Adrenal gland (tissue), 5 donors: ENCODE data around the gene MGMT.

ENCODE experiments used
- POLR2A ChIP-seq, 2 donors: fragments of 450-650 bp; IDR thresholded peaks; one replicate each; pipeline ENCODE4 v1.6.1; 2017; ENCODE audit warnings: antibody characterized with exemption in 2 of 2, mild to moderate bottlenecking in 2 of 2, moderate library complexity in 1 of 2
- TF ChIP-seq, protein P1 (sequence below), 6 experiments: fragments of 450-650 bp in 4 of 6; fragments of 200-600 bp in 2 of 6; sonication (generic) in 1 of 6; IDR thresholded peaks; 1 replicate in 5 of 6; 2 replicates in 1 of 6; pipeline versions ENCODE4 v1.5.1 to v1.8.0; 2016 to 2021; ENCODE audit warnings: antibody characterized with exemption in 6 of 6, mild to moderate bottlenecking in 2 of 6, moderate library complexity in 1 of 6
- donor health status: DM: no; HTN: no; CAD: no.

DNA sequence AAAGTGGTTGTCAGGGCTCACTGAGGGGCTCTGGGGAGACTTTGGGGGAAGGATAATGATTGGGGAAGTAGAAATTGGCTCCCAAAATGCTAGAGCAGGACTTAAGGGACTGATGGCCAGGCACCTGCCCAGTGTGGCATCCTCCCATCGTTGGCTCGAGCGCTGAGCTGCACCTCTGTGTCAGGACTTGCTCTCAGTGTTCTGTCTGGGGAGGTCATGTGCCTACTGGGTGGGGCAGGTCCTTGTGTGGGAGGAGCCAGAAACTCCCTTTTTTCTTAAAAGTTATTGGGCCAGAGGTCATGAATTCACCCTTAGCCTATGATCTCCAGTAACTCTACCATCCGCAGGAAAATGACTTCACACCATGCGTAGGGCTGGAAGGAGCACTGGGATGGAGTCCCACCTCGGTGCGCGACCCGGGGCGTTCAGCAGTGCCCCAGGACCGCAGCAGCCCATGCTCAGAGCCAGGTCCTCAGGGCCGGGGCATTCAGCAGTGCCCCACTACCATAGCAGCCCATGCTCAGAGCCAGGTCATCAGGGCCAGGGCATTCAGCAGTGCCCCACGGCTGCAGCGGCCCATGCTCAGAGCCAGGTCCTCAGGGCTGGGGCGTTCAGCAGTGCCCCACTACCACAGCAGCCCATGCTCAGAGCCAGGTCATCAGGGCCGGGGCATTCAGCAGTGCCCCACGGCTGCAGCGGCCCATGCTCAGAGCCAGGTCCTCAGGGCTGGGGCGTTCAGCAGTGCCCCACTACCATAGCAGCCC is 275.1 kb downstream of the MGMT start:
- TF ChIP-seq, protein P1, sequence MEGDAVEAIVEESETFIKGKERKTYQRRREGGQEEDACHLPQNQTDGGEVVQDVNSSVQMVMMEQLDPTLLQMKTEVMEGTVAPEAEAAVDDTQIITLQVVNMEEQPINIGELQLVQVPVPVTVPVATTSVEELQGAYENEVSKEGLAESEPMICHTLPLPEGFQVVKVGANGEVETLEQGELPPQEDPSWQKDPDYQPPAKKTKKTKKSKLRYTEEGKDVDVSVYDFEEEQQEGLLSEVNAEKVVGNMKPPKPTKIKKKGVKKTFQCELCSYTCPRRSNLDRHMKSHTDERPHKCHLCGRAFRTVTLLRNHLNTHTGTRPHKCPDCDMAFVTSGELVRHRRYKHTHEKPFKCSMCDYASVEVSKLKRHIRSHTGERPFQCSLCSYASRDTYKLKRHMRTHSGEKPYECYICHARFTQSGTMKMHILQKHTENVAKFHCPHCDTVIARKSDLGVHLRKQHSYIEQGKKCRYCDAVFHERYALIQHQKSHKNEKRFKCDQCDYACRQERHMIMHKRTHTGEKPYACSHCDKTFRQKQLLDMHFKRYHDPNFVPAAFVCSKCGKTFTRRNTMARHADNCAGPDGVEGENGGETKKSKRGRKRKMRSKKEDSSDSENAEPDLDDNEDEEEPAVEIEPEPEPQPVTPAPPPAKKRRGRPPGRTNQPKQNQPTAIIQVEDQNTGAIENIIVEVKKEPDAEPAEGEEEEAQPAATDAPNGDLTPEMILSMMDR (IDR thresholded peaks at IDR 0.05) = no peak
- no peak for TF ChIP-seq POLR2A (IDR thresholded peaks at IDR 0.05)
